ENCODE results near the gene NINL. TPM values are rescaled to one million over a fixed set of nuclear protein-coding genes. Genes with fewer than 3 reads are reported as not detected.

The NINL gene
- total RNA-seq, 4 donors from 2014 or later, result 4.7 to 9.7 (median 6.7) TPM

- no peak for ATAC-seq (ENCODE audit: low FRiP score)
- no peak for TF ChIP-seq CTCF (IDR thresholded peaks at IDR 0.05)
- no peak for DNase-seq (ENCODE audit: low spot score)
Observed at GRCh38 chr20:25574411-25574810, 10.9 kb downstream of the NINL start.

DNA sequence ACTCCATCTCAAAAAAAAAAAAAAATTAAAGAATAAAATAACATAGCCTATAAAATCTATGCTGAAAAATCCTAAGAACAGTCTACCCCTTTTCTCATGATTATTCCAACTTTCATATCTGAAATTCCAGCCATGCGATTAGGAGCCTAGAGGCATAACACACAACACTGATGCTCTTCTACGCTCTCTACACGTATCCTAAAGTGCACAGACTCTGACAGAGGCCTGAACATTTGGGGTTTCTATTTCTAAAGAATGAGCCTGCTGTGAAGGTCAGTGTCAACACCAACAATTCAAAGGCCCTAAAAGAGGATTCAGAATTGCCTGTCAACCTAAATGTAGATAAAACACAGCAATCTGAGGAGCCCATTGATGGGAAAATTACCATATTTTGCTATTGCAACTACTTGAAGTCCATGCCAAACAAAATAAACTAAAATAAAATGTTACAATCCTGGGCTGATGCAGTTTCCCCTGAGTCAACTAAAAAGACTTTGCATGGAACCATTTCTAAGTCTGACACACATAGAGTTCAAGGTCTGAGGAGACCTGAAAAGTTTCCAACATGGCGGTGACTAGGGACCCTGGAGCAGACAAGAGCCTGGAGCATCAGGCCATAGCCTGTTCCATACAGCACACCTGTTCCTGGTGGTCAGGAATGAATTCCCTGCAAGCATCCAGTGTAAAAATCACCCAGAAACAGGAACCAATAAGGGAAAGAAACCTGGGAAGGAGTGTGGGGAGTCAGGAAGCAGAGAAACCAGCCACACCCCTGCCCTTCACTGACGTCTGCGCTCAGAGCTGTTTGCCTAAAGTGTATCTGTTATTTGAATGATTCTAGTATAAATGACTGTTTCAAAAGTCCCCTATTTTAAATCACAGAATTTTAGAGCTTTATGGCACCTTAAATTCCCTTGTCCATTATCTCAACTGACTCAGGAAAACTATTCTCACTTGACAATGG lies 11.8 kb downstream of the NINL start:
- DNase-seq (ENCODE audit: low spot score) (no peak), ATAC-seq (ENCODE audit: low FRiP score) (no peak)
- no peak for TF ChIP-seq CTCF (IDR thresholded peaks at IDR 0.05)

DNA sequence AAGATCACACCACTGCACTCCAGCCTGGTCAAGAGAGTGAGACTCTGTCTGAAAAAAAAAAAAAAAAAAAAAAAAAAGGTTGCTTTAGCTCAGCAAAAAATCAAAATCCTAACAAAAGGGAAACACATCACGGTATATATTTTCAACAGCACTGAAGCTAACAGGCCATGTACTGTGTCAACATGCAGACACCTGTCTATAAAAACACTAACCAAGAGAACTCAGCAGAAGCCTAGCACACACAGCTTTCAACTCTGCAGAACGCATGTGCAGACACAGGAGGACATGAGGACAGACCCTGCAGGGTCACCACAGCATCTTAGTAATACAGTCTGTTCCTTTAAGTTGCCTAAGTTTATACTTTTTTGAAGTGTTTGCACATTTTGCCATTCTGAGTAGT lies 13.5 kb downstream of the NINL start:
- DNase-seq (ENCODE audit: low spot score) (no peak), ATAC-seq (ENCODE audit: low FRiP score) (no peak)
- no peak for TF ChIP-seq CTCF (IDR thresholded peaks at IDR 0.05)

DNA sequence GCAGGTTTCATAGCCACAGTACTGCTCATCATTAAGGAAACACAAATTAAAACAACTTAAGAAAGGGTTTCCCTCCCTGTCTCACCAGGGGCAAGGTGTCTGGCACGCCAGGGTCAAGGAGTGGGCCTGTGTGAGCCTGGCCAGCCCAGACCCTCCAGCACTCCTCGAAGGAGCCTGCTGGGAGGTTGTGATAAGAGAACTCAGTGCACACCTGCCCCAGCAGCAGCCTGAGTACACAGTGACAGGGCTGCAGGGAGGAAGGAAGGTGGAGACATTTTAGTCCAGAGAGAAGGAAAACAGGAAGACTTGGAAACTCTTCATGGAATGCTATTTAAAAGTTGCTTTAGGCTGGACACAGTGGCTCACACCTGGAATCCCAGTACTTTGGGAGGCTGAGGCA lies 14.1 kb downstream of the NINL start:
- no peak for DNase-seq (ENCODE audit: low spot score)
- ATAC-seq (ENCODE audit: low FRiP score), result no peak

GRCh38 chr20:25570148-25570530 lies 15.2 kb downstream of the NINL start:
- ATAC-seq (ENCODE audit: low FRiP score) (no peak), DNase-seq (ENCODE audit: low spot score) (no peak)
- no peak for TF ChIP-seq CTCF (IDR thresholded peaks at IDR 0.05)

More for the DNA sequence above, 14.1 kb downstream of the NINL start:
- no peak for TF ChIP-seq CTCF (IDR thresholded peaks at IDR 0.05)

DNA sequence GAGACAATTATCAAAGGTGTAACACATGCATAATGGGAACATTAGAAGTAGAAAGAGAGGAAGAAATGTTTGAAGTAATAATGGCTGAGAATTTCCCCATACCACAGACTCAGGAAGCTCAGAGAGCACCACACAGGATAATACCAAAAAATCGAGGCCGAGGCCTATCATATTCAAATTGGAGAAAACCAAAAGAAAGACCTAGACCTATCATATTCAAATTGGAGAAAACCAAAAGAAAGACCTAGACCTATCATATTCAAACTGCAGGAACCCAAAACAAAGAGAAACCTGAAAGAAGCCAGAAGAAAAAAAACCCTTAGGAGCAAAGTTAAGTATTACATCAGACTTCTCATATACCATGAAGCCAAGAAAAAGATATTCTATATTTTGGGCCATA lies 18.0 kb downstream of the NINL start:
- no peak for TF ChIP-seq CTCF (IDR thresholded peaks at IDR 0.05)
- ATAC-seq (ENCODE audit: low FRiP score) (no peak), DNase-seq (ENCODE audit: low spot score) (no peak)

DNA sequence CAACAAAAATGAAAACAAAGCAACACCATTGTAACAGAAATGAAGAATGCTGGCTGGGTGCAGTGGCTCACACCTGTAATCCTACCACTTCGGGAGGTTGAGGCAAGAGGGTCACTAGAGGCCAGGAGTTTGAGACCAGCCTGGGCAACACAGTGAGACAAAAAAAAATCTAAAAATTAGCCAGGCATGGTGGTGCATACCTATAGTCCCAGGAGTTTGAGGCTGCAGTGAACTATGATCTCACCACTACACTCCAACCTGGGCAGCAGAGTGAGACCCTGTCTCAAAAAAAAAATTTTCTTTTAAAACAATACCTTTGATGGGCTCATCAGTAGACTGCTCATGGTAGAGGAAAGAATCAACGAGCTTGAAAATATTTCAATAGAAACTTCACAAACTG lies 18.5 kb downstream of the NINL start:
- no peak for TF ChIP-seq CTCF (IDR thresholded peaks at IDR 0.05)
- no peak for ATAC-seq (ENCODE audit: low FRiP score)
- no peak for DNase-seq (ENCODE audit: low spot score)

Measured in omental fat pad (tissue), 4 donors.